Stimulated activated CD4-positive, alpha-beta T cell treated with anti-CD3 and anti-CD28 coated beads, Interleukin-1b, Interleukin-23, amount 100 ng/mL, for 48 hours (primary cell): Measurements from ENCODE around the gene LATS2.

Experiments used
- DNase-seq: peaks from one replicate; pipeline ENCODE4 v3.0.0-alpha.2; 2020

The LATS2 gene

DNA sequence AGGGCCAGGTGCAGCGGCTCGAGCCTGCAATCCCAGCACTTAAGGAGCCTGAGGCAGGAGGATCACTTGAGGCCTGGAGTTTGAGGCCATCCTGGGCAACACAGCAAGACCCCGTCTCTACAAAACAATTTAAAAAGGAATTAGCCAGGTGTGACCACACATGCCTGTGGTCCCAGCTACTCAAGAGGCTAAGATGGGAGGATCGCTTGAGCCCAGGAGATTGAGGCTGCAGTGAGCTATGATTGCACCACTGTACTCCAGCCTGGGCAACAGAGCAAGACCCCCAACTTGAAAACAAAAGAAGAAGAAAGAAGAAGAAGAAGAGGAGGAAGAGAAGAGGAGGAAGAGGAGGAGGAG is 47.7 kb downstream of the LATS2 start:
- no peak for DNase-seq

DNA sequence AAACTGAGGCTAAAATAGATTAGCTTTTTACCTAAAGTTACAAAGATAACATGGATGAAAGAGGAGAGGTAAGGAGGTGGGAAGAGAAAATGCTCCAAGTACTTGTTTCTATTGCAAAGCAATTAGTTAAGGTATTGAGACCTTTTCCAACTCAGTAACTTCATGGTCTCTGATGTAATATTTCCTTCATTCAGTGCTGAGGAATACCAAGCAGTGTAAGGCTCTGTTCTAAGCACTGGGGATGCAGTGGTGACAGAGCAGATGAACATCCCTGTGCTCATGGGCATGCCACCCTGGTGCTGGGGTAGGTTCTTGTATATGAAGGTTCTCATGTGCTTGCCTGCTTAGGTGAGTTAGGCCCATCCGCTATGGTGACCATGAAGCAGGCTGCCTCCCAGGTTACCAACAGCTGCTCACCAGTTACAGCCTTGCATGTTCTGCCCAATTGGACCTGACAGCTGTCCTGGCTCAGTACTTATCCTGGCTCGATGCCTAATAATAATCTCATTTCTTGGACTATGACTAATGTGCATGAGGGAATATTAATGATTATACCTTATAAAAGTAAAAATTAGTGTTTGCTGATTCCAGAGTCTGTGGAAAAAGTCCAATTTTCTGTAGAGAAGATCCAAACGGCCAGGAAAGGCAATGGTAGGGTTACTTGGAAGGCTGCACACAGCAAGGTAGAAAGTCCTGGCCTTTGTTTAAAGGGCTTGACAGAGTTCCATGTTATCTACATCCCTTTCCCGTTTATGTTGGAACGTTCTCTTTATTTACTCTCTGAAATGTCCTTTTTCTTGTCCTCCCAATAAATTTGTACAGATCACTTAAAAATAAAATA is 48.3 kb downstream of the LATS2 start:
- no peak for DNase-seq

- DNase-seq, result no peak
Measured at GRCh38 chr13:21012211-21012610, 49.2 kb downstream of the LATS2 start.

GRCh38 chr13:21011378-21011777 is 50.0 kb downstream of the LATS2 start:
- DNase-seq, result no peak

- DNase-seq, result no peak
Measured at GRCh38 chr13:21010621-21011020, 50.8 kb downstream of the LATS2 start.

DNA sequence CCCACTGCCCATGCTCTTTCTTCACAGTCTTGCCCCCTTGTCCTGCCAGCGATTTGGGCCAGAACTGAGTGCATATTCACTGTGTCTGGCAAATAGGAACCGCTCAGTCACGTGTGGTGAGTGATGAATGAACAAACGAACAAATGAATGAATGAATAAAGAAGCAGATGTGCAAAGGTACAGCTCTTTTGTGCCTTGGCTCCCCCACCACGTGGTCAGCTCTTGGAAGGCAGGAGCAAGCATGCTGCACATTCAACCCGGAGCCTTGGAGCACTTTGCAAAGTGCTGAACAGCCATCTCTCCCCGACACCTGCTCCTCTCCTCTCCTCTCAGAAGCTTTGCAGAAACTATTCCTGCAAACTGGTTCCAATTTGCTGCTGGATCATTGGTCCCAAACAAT is 52.4 kb downstream of the LATS2 start:
- no peak for DNase-seq

DNA sequence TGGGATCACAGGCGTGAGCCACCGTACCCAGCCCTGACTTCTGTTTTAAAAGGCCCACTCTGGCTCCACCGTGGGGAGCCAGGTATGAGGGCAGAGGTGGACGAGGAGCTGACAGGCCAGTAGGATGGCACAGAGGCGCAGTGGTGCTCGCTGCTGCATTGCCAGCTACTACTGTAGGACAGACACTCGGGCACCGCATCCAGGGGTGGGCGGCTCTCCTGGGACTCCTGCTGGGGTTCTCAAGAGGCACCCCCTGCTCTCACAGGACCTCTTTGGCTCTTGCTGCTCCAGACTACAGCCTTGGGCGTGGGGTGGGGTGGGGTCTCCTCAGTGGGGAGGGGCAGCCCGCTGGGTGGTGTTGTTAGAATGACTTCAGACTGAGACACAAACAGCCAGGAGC is 53.4 kb downstream of the LATS2 start:
- no peak for DNase-seq

- DNase-seq, result no peak
Measured at GRCh38 chr13:21006141-21007005, 55.0 kb downstream of the LATS2 start.

DNA sequence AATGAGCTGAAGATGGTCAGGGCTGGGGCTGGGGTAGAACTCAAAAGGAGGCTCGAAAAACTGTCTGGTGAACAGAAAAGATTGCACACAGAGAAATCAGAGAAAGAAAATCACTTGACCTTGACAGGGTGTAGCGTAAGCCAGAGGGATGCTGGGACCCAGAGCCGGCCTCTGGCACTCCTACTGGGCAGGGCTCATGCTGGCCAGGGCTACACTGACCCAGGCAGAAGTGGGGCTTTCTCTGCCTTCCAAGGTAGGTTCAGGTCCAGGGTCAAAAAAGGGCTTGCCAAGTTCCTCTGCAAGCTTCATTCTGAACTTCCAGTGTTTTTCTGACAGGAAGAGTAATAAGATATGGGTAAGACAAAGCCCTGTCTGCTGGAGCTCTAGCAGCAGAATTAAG is 56.2 kb downstream of the LATS2 start:
- no peak for DNase-seq

- no peak for DNase-seq
Measured at GRCh38 chr13:21001471-21001870, 59.9 kb downstream of the LATS2 start.

- DNase-seq, result no peak
Measured at GRCh38 chr13:21000647-21001046, 60.7 kb downstream of the LATS2 start.

GRCh38 chr13:20998649-20999415 is 62.6 kb downstream of the LATS2 start:
- no peak for DNase-seq

- no peak for DNase-seq
Measured at GRCh38 chr13:20997301-20998161, 63.9 kb downstream of the LATS2 start.

- no peak for DNase-seq
Measured at GRCh38 chr13:20995245-20995838, 66.0 kb downstream of the LATS2 start.

- DNase-seq, result no peak
Measured at GRCh38 chr13:20994441-20994821, 67.0 kb downstream of the LATS2 start.

GRCh38 chr13:20993661-20994440 is 67.5 kb downstream of the LATS2 start:
- DNase-seq, result no peak

- DNase-seq, result no peak
Measured at GRCh38 chr13:20993211-20993610, 68.2 kb downstream of the LATS2 start.

DNA sequence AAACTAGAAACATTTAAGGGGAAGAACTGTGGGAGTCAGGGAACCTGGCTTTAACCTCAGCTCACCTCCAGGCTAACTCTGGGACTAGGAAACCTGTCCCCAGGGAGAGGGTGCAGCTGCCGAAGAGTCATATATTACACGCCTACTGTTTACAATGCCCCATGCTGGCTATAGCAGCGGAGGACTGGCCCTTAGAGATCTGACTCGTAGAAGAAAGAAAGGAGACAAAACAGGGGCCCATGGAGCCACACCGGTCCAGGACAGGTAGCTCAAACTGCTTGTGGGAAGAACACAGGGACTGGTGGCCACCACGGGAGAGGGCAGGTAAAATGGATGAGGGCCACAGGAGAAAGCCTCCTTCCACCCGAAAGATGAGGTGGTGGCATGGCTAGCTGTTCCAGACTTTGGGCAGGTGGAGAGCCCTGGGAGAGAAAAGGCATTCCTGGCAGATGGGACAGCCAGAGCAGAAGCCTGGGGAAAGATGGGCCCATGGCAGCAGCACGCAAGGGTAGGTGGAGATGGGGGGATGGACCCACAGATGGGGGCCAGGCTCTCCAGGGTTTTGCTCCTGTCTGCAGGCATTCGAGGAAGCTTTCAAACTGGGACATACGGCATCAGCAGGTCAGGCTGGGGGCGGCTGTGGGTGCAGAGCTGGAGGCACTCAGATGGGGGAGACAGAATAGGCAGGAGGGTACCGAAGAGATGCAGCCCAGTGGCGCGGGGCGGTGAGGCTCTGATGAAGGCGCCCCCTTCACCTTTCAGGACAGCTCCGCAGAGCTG is 69.5 kb downstream of the LATS2 start:
- DNase-seq, result no peak

- no peak for DNase-seq
Measured at GRCh38 chr13:20990910-20991525, 70.4 kb downstream of the LATS2 start.
